Large intestine (tissue), 3 donors: Measurements from ENCODE around the gene ZNF117. TPM values are rescaled to one million over a fixed set of nuclear protein-coding genes. Genes with fewer than 3 reads are reported as not detected.
A peak's percentile ranks its signal among the peaks of the same experiment; 100 is the strongest.
"Not testable (repeated sequence)": the region's sequence is repeated elsewhere in the genome, so short reads cannot be mapped to it uniquely, and the experiment has no call there.

ENCODE experiments used
- DNase-seq, 2 donors: peaks; one replicate each; pipeline versions ENCODE4 v3.0.0 to v3.0.0-alpha.2; 2013
- H3K27ac ChIP-seq: one replicate; pipeline ENCODE4 v1.5.1; 2013; ENCODE audit warnings: low read length
- H3K27me3 ChIP-seq: 2 replicates; pipeline ENCODE4 v1.6.1; 2013; ENCODE audit warnings: low read length; ENCODE audit not compliant: control insufficient read depth, insufficient read depth
- H3K36me3 ChIP-seq: 2 replicates; pipeline ENCODE4 v1.6.1; 2013; ENCODE audit warnings: low read length; ENCODE audit not compliant: control insufficient read depth, insufficient read depth
- H3K4me1 ChIP-seq: one replicate; pipeline ENCODE4 v1.6.1; 2013; ENCODE audit warnings: low read length; ENCODE audit not compliant: control insufficient read depth, insufficient read depth
- H3K4me3 ChIP-seq: one replicate; pipeline ENCODE4 v1.5.1; 2013; ENCODE audit warnings: low read length
- H3K9me3 ChIP-seq: one replicate; pipeline ENCODE4 v1.6.1; 2013; ENCODE audit warnings: mild to moderate bottlenecking, low read depth, low read length, moderate library complexity; ENCODE audit not compliant: control insufficient read depth
- WGBS: methylation state at CpG from one replicate; pipeline ENCODE4 v1.1.5; 2013; ENCODE audit warnings: low lambda C conversion rate; ENCODE audit not compliant: insufficient coverage; 5-methylcytosine and 5-hydroxymethylcytosine counted together
- polyA plus RNA-seq: library from polyadenylated mRNA; unstranded; fragments of 120-200 nt; gene quantifications from one replicate; pipeline ENCODE4 v1.2.1, GENCODE V29; 2013

ZNF117 gene
- polyA plus RNA-seq, 1 donor = 31.1 TPM

DNA sequence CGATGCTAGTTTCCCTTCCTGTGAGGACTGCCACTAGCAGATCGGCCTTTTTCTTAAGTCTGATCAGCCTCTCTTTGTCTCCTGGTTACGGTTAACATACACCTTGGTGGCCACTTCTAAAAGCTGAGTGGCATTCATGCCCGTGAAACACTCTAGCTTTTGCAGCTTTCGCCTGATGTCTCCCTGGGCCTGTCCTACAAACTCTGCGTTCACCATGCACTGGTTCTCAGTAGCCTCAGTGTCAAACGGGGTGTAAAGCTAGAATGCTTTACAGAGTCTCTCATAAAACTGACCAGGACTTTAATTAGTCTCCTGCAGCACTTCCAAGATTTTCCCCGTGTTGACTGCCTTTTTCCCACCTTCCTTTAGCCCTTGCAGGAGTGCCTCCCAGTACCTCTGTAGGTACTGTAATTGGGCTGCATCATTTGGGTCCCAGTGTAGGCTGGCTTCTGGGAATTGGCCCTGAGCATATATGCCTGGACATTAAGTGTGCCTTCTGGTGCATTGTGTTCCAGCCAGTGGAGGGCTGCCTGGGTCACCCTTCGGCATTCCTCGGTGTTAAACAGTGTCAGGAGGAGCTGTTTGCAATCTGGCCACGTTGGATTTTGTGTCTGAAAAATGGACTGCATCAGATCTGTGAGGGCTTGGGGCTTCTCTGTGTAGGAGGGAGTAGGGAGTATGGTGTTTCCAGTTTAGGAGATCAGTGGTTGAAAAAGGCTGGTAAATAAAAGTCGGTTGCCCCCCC is 6.5 kb upstream of the ZNF117 start:
- Histone ChIP-seq H3K4me1 (no peaks in the 10 kb centered on the region), H3K36me3 (peaks cover 38% of the 10 kb centered on the region), H3K9me3 (peaks cover 47% of the 10 kb centered on the region), H3K27me3 (no peaks in the 10 kb centered on the region), H3K27ac (no peak overlapping the region), H3K4me3 (no peak overlapping the region)
- 94% methylated on average over 3 of the region's 12 CpGs for WGBS
- no peak for DNase-seq

GRCh38 chr7:64996305-64996704 is 5.5 kb upstream of the ZNF117 start:
- H3K36me3 ChIP-seq = peaks cover 40% of the 10 kb centered on the region
- no peaks in the 10 kb centered on the region for H3K4me1 ChIP-seq
- H3K9me3 ChIP-seq = peaks cover 50% of the 10 kb centered on the region
- no peak overlapping the region for H3K4me3 ChIP-seq
- DNase-seq = no peak
- WGBS = no CpG with 5 or more reads among the region's 2 CpGs
- no peak overlapping the region for H3K27ac ChIP-seq
- H3K27me3 ChIP-seq = no peaks in the 10 kb centered on the region

DNA sequence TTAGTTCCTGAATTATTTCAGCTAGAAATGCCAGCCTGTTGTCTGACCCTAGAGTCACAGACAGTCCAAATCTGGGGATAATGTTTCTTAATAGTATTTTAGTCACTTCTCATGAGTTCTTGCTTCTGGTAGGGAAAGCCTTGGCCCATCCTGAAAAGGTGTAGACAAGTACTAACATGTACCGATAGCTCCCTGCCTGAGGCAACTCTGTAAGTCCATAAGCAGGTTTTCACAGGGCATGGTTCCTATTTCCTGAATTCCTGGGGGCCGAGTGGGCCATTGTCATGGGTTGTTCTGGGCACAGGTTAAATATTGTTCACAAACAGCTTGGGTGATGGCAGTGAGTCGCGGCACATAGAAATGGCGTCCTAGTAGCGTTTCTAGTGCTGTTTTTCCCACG is 3.1 kb upstream of the ZNF117 start:
- no CpG with 5 or more reads among the region's 7 CpGs for WGBS
- peaks cover 51% of the 10 kb centered on the region for H3K9me3 ChIP-seq
- DNase-seq = no peak
- H3K4me1 ChIP-seq = no peaks in the 10 kb centered on the region
- H3K36me3 ChIP-seq = peaks cover 31% of the 10 kb centered on the region
- no peaks in the 10 kb centered on the region for H3K27me3 ChIP-seq
- H3K27ac ChIP-seq = no peak overlapping the region
- H3K4me3 ChIP-seq = no peak overlapping the region

- Histone ChIP-seq H3K36me3 (peaks cover 22% of the 10 kb centered on the region), H3K27ac (no peak overlapping the region), H3K27me3 (no peaks in the 10 kb centered on the region), H3K4me3 (no peak overlapping the region), H3K4me1 (no peaks in the 10 kb centered on the region), H3K9me3 (peaks cover 45% of the 10 kb centered on the region)
- no peak for DNase-seq
- no CpG with 5 or more reads among the region's 5 CpGs for WGBS
Measured at GRCh38 chr7:64992971-64993370, 2.1 kb upstream of the ZNF117 start.

DNA sequence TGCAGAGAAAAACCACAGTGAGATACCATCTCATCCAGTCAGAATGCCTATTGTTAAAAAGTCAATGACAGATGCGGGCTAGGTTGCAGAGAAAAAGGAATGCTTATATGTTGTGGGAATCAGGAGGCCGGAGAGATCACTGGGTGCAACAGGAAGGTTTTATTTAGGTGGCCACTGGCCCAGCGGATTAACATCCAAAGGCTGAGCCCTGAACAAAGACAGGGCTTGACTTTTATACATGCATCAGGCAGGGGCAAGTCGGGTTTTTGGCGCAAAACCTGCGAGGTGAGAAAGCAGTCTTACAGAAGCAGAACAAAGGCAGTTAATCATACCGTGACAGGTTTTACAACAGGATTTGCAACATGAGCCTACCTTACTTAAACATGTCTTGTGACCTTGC is 620 bp downstream of the ZNF117 start:
- 100% methylated on average over 1 of the region's 7 CpGs for WGBS
- no peaks in the 10 kb centered on the region for H3K4me1 ChIP-seq
- H3K4me3 ChIP-seq = no peak overlapping the region
- H3K27ac ChIP-seq = no peak overlapping the region
- H3K36me3 ChIP-seq = peaks cover 18% of the 10 kb centered on the region
- DNase-seq = no peak
- peaks cover 31% of the 10 kb centered on the region for H3K9me3 ChIP-seq
- H3K27me3 ChIP-seq = no peaks in the 10 kb centered on the region

GRCh38 chr7:64978497-64979203 is 12.2 kb downstream of the ZNF117 start:
- H3K27me3 ChIP-seq = no peaks in the 10 kb centered on the region
- peaks cover 36% of the 10 kb centered on the region for H3K9me3 ChIP-seq
- no peak overlapping the region for H3K4me3 ChIP-seq
- no peak overlapping the region for H3K27ac ChIP-seq
- H3K4me1 ChIP-seq = no peaks in the 10 kb centered on the region
- H3K36me3 ChIP-seq = peaks cover 19% of the 10 kb centered on the region
- WGBS = no CpG with 5 or more reads among the region's 5 CpGs
- no peak for DNase-seq

DNA sequence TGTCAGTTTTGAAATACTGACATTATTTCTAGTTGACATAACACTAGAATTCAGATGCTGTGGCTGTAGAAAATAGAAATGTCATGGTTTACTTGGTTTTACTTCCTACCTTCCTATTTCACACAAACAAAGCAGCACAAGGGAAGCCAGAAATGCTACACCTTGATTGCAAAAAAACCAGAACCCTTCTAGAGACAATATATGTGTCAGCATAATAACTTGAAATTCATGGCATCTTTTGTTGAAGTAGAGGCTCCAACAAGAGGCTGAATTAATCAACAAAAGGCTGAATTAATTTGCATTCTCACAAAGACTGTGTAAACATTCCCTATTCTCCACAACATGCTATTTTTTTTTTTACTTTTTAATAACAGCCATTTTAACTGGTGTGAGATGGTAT is 25.2 kb downstream of the ZNF117 start:
- H3K4me3 ChIP-seq = no peak overlapping the region
- H3K27ac ChIP-seq = no peak overlapping the region
- no peak for DNase-seq
- H3K27me3 ChIP-seq = no peaks in the 10 kb centered on the region
- H3K9me3 ChIP-seq = peaks cover 13% of the 10 kb centered on the region
- H3K4me1 ChIP-seq = no peaks in the 10 kb centered on the region
- no peaks in the 10 kb centered on the region for H3K36me3 ChIP-seq

GRCh38 chr7:64959072-64959747 is 31.6 kb downstream of the ZNF117 start:
- Histone ChIP-seq H3K27me3 (no peaks in the 10 kb centered on the region), H3K4me3 (no peak overlapping the region), H3K4me1 (no peaks in the 10 kb centered on the region), H3K9me3 (no peaks in the 10 kb centered on the region), H3K27ac (no peak overlapping the region), H3K36me3 (no peaks in the 10 kb centered on the region)
- WGBS = no CpG with 5 or more reads among the region's 3 CpGs
- no peak for DNase-seq

DNA sequence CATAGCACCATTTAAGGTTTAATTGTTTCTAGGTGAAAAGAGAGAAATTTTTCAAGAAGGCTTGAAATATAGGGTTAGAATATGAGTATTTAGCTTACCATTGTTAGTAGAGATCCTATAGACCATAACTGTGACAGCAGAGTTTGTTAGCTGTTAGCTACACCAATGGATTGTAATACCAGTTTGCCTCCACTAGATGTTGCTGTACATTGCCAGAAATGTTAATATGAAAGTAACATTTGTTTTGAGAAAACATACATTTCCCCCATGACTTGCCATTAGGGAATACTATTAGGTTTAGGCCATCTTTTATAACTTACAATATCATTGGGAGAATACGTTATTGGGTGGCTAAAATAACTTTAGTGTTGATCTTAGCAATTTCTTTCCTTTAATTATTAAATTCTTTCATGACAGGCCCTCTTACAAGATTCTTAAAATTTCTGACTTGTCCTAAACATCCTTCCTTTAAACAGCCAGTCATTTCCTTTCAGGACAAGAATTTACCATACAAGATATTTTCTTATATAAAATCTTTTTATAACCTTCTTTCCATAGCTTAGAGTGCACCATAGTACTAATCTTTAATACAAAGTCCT is 39.5 kb downstream of the ZNF117 start:
- DNase-seq = peak; percentile 18 to 39

GRCh38 chr7:64950673-64951072 is 40.2 kb downstream of the ZNF117 start:
- H3K9me3 ChIP-seq, H3K4me1 ChIP-seq, H3K4me3 ChIP-seq, DNase-seq, H3K27ac ChIP-seq, H3K36me3 ChIP-seq: not testable (repeated sequence)
- H3K27me3 ChIP-seq = peaks cover 28% of the 10 kb centered on the region
- WGBS = no CpG with 5 or more reads among the region's 9 CpGs

More for the DNA sequence above, 39.5 kb downstream of the ZNF117 start:
- no peaks in the 10 kb centered on the region for H3K4me1 ChIP-seq
- peaks cover 9% of the 10 kb centered on the region for H3K9me3 ChIP-seq
- no peak overlapping the region for H3K27ac ChIP-seq
- WGBS = no CpG with 5 or more reads among the region's 1 CpG
- peaks cover 21% of the 10 kb centered on the region for H3K27me3 ChIP-seq
- no peaks in the 10 kb centered on the region for H3K36me3 ChIP-seq
- H3K4me3 ChIP-seq = no peak overlapping the region
